ENCODE measurements around the gene GMDS. TPM values are rescaled to one million over a fixed set of nuclear protein-coding genes. Genes with fewer than 3 reads are reported as not detected.

Gene GMDS
- total and polyA plus RNA-seq, 2 of the 8 experiments (the other 6 are each of a cell fraction or from before 2014, with no cell fraction given): 16.8 to 50.0 TPM

DNA sequence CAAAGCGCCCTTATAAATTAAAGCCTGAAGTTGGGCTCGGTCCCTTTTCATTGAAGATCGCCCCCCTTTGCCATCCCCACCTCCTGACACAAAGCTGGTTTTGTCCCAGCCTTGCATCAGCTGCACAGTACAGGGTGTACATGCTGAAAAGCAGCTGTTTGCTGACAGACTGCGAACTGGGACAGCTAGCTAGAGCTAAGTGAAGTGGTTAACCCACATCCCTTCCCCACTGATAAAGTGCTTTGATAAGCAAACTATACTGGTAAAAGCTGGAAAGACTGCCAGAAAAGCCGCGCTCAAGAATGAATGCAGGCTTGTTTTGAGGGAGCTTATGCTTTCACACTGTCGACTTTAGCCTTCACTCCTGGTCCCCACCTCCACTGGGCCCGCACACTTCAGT is 207.3 kb downstream of the GMDS start:
- H2AK5ac ChIP-seq (ENCODE audit: low read depth, low read length): no peak overlapping the region
- no peaks in the 10 kb centered on the region for H3K36me3 ChIP-seq (ENCODE audit: control insufficient read depth in 2 of 4, insufficient read depth in 4 of 4, low read length in 3 of 4)
- no peaks in the 10 kb centered on the region for H3K9me3 ChIP-seq (ENCODE audit: insufficient read depth in 2 of 2, low read depth in 1 of 2, low read length in 1 of 2)
- H2BK120ac ChIP-seq (replicated peaks; ENCODE audit: low read depth, low read length): no peak overlapping the region
- H4K91ac ChIP-seq (replicated peaks; ENCODE audit: insufficient read length, low read length): no peak overlapping the region
- no peak for TF ChIP-seq NRF1 (IDR thresholded peaks at IDR 0.05; ENCODE audit: low read depth, low read length)
- no peak for TF ChIP-seq SP2 (IDR thresholded peaks at IDR 0.05; ENCODE audit: low read length)
- TF ChIP-seq ZNF274 (IDR thresholded peaks at IDR 0.05; ENCODE audit: borderline replicate concordance, extremely low read depth, low read length): no peak
- no peak for TF ChIP-seq SIX5 (IDR thresholded peaks at IDR 0.05; ENCODE audit: low read depth, low read length)
- TF ChIP-seq CHD2 (IDR thresholded peaks at IDR 0.05; ENCODE audit: low read length): no peak
- TF ChIP-seq BACH1 (IDR thresholded peaks at IDR 0.05; ENCODE audit: low read length): no peak
- TF ChIP-seq CBX8 (IDR thresholded peaks at IDR 0.05; ENCODE audit: borderline replicate concordance, low read depth, low read length): no peak
- H2BK20ac ChIP-seq (ENCODE audit: low read length): no peak overlapping the region
- H2BK15ac ChIP-seq (ENCODE audit: low read length): no peak overlapping the region
- WGBS, 2 experiments (ENCODE audit: extremely low coverage in 1 of 2, insufficient coverage in 1 of 2, insufficient read length in 1 of 2, insufficient replicate concordance in 2 of 2, low coverage in 1 of 2, low lambda C conversion rate in 2 of 2, missing lambda C conversion rate in 1 of 2): 91% methylated on average over 8 of the region's 8 CpGs; no CpG with 5 or more reads in 1 of the 2 experiments
- no peak overlapping the region for H4K8ac ChIP-seq (ENCODE audit: extremely low read depth, insufficient read depth, low read length)
- no peaks in the 10 kb centered on the region for H3K79me2 ChIP-seq (ENCODE audit: control insufficient read depth in 1 of 2, insufficient read depth in 2 of 2, low read length in 2 of 2)
- H3K27me3 ChIP-seq (replicated peaks in 1 of 4; ENCODE audit: control insufficient read depth in 3 of 4, extremely low read depth in 1 of 4, insufficient read depth in 3 of 4, low read length in 3 of 4): no peaks in the 10 kb centered on the region
- no peak overlapping the region for H3K4ac ChIP-seq (replicated peaks; ENCODE audit: insufficient read length, low read depth, low read length)
- no peak overlapping the region for H3K14ac ChIP-seq (ENCODE audit: insufficient read length)
- H3K4me2 ChIP-seq (ENCODE audit: insufficient read depth in 1 of 2, low read depth in 2 of 2, low read length in 2 of 2): no peak overlapping the region
- no peak overlapping the region for H2BK5ac ChIP-seq (ENCODE audit: low read depth, low read length)
- no peak overlapping the region for H3K9ac ChIP-seq (replicated peaks in 1 of 4; ENCODE audit: extremely low read depth in 1 of 4, low read depth in 3 of 4, low read length in 3 of 4)
- H3K4me1 ChIP-seq (replicated peaks in 1 of 4; ENCODE audit: control insufficient read depth in 3 of 4, insufficient read depth in 4 of 4, low read length in 3 of 4): no peaks in the 10 kb centered on the region
- no peak overlapping the region for H3K4me3 ChIP-seq (ENCODE audit: extremely low read depth in 1 of 4, insufficient read depth in 2 of 4, low read depth in 3 of 4, low read length in 4 of 4)
- no peaks in the 10 kb centered on the region for H3K79me1 ChIP-seq (ENCODE audit: low read depth, low read length)
- no peak for FAIRE-seq
- no peak overlapping the region for H4K5ac ChIP-seq (ENCODE audit: insufficient read length, low read depth, low read length)
- peaks cover 0 to 3% of the 10 kb centered on the region in 2 experiments for H4K20me1 ChIP-seq (replicated peaks in 1 of 2; ENCODE audit: control insufficient read depth in 1 of 2, insufficient read depth in 2 of 2, low read length in 2 of 2)
- no peak overlapping the region for H2BK12ac ChIP-seq (ENCODE audit: low read depth, low read length)
- H3K23ac ChIP-seq (ENCODE audit: insufficient read length): no peak overlapping the region
- H3K56ac ChIP-seq (replicated peaks; ENCODE audit: insufficient read length, low read depth, low read length): no peak overlapping the region
- no peak overlapping the region for H3K27ac ChIP-seq (ENCODE audit: low read depth, low read length)
- H2AFZ ChIP-seq (ENCODE audit: low read length): no peak overlapping the region
- H3K18ac ChIP-seq (ENCODE audit: extremely low read depth, low read length): no peak overlapping the region
- ChIA-PET CTCF (ENCODE audit: partially characterized antibody) (interaction anchor here (0.6 to 2.5 kb wide), 7 partner anchors 9 to 653 kb away, joined by 3 to 14 read pairs (median 3); no protein-coding TSS in a partner anchor), POLR2A (ENCODE audit: partially characterized antibody) (no interaction called here)
- no peak for DNase-seq (ENCODE audit: low read depth in 1 of 2, low spot score in 2 of 2)
- no peaks in the 10 kb centered on the region for H3K23me2 ChIP-seq (ENCODE audit: low read depth, low read length)
